ENCODE data around the gene PHOX2A.

The PHOX2A gene

GRCh38 chr11:72233773-72234513 lies 10.0 kb downstream of the PHOX2A start:
- DNase-seq (ENCODE audit: low read depth), result no peak

- no peak for DNase-seq (ENCODE audit: low read depth)
Observed at GRCh38 chr11:72233056-72233772, 10.8 kb downstream of the PHOX2A start.

- no peak for DNase-seq (ENCODE audit: low read depth)
Observed at GRCh38 chr11:72232260-72233055, 11.5 kb downstream of the PHOX2A start.

GRCh38 chr11:72231396-72232259 lies 12.3 kb downstream of the PHOX2A start:
- no peak for DNase-seq (ENCODE audit: low read depth)

DNA sequence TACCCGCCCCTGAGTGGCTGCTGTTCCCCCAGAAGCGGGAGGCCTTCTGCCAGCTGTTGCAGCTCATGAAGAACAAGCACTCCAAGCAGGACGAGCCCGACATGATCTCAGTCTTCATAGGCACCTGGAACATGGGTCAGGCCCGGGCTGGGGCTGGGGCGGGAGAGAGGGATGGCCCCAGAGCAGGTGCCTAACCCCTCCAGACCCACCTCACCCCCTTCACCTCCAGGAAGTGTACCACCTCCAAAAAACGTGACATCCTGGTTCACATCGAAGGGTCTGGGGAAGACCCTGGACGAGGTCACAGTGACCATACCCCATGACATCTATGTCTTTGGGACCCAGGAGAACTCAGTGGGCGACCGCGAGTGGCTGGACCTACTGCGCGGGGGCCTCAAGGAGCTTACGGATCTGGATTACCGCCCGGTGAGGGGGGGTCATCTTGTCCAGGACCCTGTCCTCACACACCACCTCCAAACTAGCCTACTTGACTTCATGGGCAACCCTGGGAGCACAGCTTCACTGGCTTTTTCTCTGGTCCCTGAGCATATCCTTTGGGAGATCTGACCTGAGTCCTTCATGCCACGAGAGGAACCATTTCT lies 13.1 kb downstream of the PHOX2A start:
- DNase-seq (ENCODE audit: low read depth), result no peak

GRCh38 chr11:72229925-72230763 lies 13.8 kb downstream of the PHOX2A start:
- no peak for DNase-seq (ENCODE audit: low read depth)

DNA sequence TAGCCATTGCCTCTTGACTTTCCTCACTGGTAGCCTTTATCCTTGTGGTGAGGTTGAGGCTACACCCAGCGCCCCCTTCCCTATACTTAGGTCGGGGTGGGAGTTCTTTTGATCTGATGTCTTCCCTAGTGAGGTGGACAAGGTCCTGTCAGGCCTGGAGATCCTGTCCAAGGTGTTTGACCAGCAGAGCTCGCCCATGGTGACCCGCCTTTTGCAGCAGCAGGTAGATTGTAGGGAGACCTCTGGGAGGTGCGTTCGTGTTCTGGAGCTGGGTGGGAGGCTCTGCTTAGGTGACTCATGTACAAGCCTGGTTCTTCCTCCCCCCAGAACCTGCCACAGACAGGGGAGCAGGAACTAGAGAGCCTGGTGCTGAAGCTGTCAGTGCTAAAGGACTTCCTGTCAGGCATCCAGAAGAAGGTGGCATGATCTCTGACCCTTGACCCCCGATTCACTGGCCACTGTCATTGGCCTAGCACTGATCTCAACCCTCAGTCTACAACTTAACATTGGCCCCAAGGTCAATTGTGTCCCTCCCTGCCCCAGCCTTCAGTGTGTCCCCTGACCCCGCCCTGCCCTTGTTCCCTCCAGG lies 14.5 kb downstream of the PHOX2A start:
- no peak for DNase-seq (ENCODE audit: low read depth)

GRCh38 chr11:72228844-72229231 lies 15.1 kb downstream of the PHOX2A start:
- DNase-seq (ENCODE audit: low read depth), result no peak

DNA sequence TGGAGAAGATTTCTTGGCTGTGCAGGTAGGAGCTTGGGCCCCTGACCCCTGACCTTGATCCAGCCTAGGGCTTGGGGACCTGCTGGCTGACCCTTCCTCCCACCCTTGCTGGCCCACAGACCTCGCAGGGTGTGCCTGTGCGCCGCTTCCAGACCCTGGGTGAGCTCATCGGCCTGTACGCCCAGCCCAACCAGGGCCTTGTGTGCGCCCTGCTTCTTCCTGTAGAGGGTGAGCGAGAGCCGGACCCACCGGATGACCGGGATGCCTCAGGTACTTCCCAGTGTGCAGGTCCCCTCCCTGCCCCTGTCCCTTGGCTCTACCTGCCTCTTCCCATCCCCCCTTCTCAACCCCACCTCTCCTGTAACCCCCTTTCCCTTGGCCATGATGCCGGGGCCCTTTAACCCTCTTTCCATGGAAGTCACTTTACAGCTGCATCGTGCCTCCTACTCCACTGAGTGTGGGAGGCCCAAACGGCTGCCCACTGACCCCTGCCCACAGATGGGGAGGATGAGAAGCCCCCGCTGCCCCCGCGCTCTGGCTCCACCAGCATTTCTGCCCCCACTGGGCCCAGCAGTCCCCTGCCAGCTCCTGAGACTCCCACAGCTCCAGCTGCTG lies 15.6 kb downstream of the PHOX2A start:
- no peak for DNase-seq (ENCODE audit: low read depth)

DNA sequence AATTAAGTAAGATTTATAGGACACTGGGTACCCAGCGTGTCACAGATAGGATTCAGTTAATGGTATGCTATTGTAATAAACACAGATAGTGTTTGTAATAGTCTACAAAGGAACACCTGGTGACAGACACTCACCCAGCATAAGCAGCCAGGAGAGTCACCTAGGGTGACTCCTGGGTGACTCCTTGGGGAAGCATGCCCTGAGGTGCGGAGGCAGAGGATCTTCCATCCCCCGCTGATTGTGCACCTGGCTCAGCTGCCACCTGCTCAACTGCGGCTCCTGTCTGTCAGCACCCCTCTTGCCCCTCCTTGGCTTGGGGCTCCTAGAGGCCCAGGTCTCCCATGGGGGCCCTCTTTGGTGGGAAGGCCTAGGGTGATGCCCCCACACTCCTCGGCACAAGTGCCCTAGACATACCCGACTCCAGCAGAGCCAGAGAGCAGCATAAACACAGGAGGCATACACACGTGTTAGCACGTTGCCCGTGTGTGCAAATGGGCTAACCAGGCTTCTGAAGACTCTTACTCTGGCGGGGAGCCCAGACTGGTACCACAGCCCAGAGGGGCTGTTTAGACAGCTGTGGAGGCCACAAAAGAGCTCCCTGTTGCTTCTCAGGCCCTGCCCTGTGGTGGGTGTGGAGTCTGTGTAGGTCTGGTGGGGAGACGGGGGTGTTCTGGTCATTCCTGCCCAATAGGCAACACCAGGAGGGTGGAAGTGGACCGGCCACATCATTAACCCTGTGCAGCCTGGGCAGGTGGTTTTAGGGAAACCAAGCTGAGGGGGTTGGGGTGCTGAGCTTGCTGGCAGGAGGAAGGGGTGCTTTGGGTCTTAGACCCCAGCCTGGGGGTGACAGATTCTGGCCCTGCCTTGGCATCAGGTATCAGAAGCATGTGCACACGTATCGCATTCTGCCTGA lies 16.4 kb downstream of the PHOX2A start:
- DNase-seq (ENCODE audit: low read depth), result no peak

DNA sequence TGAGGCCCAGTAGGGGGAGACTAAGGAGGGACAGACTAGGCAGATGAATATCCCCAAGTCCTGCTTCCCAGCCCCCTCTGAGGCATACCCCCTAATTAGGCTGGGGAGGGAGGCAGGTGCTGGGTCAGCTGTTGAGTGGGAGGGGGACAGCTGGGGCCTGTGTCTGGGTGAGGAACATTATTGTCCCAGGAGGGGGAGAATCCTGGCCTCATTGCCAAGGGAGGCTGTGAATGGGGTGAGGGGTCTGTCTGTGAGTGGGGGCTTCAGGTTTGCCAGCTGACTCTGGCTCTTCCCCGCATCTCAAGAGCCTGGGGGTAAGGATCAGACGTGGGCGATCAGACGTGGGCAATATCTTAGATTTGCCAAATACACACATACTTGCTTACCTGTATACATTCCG lies 17.3 kb downstream of the PHOX2A start:
- no peak for DNase-seq (ENCODE audit: low read depth)

DNA sequence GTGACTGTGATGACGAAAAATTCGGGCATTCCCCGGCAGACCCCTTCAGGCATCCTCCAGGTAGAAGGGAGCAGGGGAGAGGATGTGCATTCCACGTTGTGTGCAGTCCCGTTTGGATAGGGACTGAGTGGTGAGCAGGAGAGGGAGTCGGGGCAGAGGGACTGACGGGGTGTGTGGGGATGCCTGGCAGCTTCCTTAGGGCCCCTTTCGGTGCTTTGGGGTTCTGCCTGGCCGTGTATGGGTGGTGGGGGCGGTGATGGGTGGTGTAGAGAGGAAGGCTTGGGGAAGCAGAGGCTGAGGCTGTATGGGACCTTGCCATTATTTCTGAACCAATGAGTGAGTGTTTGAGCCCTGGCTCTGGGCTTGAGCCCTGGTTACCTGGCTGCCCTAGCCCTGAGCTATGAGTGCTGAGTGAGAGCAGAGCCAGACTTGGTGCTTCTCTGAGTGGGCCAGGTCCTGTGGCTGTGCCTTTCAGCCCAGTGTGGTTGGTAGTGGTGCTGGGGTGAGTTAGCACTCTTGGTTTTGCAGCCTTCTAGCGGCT lies 18.5 kb downstream of the PHOX2A start:
- peak; percentile 34 for DNase-seq (ENCODE audit: low read depth)

DNA sequence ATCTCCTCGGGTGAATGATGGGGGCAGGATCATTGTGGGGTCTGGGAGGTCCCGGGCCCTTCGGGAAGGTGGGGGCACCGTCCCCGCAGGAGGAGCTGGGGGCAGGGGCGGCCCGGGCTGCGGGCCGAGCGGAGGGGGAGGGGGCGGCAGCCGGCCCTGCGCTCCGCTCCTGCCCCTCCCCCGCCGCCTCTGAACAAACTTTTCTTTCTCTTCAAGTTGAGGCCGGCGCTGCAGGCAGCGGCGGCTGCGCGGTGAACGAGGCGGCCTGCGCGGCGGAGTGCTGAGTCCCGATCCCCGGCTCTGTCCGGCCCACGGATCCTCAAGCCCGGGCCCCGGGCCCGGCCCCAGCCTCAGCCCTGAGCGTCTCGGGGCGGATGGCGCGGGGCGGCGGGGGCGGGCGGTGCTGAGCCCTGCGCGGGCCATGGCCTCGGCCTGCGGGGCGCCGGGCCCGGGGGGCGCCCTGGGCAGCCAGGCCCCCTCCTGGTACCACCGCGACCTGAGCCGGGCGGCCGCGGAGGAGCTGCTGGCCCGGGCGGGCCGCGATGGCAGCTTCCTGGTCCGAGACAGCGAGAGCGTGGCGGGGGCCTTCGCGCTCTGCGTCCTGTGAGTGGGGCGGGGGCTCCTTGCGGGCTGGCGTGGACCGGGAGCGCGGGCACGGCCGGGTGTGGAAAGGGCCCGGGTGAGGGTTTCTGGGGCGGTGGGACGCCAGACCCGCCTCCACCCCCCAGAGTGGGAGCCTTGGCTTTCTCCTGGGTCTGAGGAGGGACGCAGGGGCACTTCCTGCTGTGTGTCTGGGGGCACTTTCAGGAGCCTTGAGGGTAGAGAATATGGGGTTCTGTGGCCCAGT lies 19.2 kb downstream of the PHOX2A start, which contains the start of gene INPPL1:
Gene INPPL1 (plus strand): TSS at position 204 of the 847 bp plus-strand sequence. CDS start 218 bp downstream, at position 422.
- peak; percentile 58 for DNase-seq (ENCODE audit: low read depth)

GRCh38 chr11:72223615-72224563 lies 20.1 kb downstream of the PHOX2A start:
- peak; percentile 73 for DNase-seq (ENCODE audit: low read depth)

DNA sequence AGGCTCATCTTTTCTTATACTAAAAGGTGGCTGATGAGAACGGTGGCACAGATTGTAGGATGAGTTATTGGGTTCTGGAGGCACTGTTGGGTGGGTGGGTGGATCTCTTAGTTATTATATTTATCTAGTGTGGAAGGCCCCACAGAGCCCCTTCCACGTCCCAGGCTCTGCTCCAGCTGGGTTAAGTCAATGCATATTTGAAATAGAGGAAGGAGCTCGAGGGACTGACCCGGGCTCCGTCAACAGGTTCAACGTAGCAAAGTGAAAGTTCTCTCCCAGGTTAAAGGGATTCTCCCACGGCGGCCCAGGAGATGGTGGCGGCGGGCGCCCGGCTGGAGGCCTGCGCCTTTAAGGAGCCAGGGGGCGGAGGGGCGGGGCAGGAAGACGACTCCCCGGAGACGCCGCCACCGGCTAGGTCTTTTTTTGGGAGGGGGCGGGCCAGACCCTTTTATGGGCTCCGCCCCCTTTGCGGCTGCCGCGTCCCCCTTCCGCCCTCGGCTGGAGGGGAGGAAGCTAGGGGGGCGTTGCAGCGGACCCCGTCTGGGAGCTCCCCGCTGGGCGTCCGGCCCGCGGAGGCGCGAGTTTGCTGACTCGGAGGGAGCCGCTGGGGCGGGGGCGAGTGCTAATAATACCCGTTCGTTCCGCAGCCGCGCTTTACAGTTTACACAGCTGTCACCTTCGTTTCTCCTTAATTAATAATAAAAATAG lies 20.9 kb downstream of the PHOX2A start:
- DNase-seq (ENCODE audit: low read depth), result peak; percentile 93

All from ELR (cell line).